Thyroid gland (tissue), 4 donors: Measurements from ENCODE around the gene MINPP1. TPM values are rescaled to one million over a fixed set of nuclear protein-coding genes. Genes with fewer than 3 reads are reported as not detected.

Experiments used
- DNase-seq, 2 donors: peaks; one replicate each; pipeline ENCODE4 v3.0.0-alpha.2; 2019
- H3K27ac ChIP-seq, 3 donors: fragments of 200-600 bp; sonication (generic); 1 replicate in 2 of 3; 2 replicates in 1 of 3; pipeline ENCODE4 v1.5.1; 2016 to 2019; ENCODE audit warnings: mild to moderate bottlenecking in 1 of 3, moderate library complexity in 1 of 3
- H3K27me3 ChIP-seq: fragments of 200-600 bp; sonication (generic); one replicate; pipeline ENCODE4 v1.5.1; 2019
- H3K36me3 ChIP-seq, 2 donors: fragments of 200-600 bp; sonication (generic); one replicate each; pipeline ENCODE4 v1.5.1; 2016 to 2019
- H3K4me1 ChIP-seq, 2 donors: fragments of 200-600 bp; sonication (generic); one replicate each; pipeline ENCODE4 v1.5.1; 2017 to 2019
- H3K4me3 ChIP-seq, 3 donors: fragments of 200-600 bp; sonication (generic); replicated peaks in 1 of 3; 1 replicate in 2 of 3; 2 replicates in 1 of 3; pipeline ENCODE4 v1.5.1; 2016; ENCODE audit warnings: mild to moderate bottlenecking in 1 of 3
- H3K9me3 ChIP-seq: fragments of 200-600 bp; sonication (generic); one replicate; pipeline ENCODE4 v1.5.1; 2017
- POLR2A ChIP-seq, 2 donors: fragments of 450-650 bp; IDR thresholded peaks; one replicate each; pipeline ENCODE4 v1.6.1; 2017; ENCODE audit warnings: antibody characterized with exemption in 2 of 2, mild to moderate bottlenecking in 2 of 2, moderate library complexity in 1 of 2
- WGBS, 2 donors: methylation state at CpG; one replicate each; pipeline ENCODE4 v1.1.5; 2017; 5-methylcytosine and 5-hydroxymethylcytosine counted together
- intact Hi-C: fragments of 100-400 bp; cut with DNase I; formaldehyde crosslinking; loops from one replicate; pipeline ENCODE4 v1.15.1; 2023
- total RNA-seq, 4 donors: library from RNA; depleted of rRNA; stranded (reverse); fragments of >200 nt; gene quantifications; one replicate each; pipeline ENCODE4 v1.2.3, GENCODE V29; 2016
- TF ChIP-seq, protein P1 (sequence below), 6 experiments: fragments of 200-600 bp in 3 of 6; fragments of 450-650 bp in 3 of 6; sonication (generic) in 3 of 6; IDR thresholded peaks; one replicate each; pipeline ENCODE4 v1.5.1; 2016 to 2019; ENCODE audit warnings: antibody characterized with exemption in 6 of 6, mild to moderate bottlenecking in 2 of 6, inconsistent platforms in 1 of 6, moderate library complexity in 1 of 6

MINPP1 gene
- total RNA-seq, 4 donors from 2014 or later, result 20.0 to 24.2 (median 22.8) TPM

DNA sequence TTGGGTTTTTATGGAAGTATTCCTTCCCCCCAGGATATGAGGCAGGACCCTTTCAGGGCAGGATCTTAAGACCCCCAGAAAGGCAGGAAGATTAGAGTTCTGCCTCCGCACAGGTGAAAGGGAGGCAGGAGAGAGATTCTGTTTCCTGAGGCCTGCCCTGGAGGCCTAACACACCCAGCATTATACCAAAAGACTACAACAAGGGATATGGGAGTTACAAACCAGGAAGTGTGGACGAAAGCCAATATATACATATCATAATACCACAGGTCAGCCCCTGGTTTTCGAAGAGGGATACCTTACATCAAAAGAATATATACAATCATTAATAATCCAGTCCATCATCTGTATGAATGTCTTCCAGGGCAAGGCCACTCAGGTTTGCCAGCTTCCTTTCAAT, 14.2 kb downstream of the MINPP1 start:
- Histone ChIP-seq H3K27ac (no peak overlapping the region), H3K4me1 (no peaks in the 10 kb centered on the region), H3K4me3 (no peak overlapping the region), H3K9me3 (no peaks in the 10 kb centered on the region), H3K27me3 (no peaks in the 10 kb centered on the region), H3K36me3 (peaks cover 18 to 19% of the 10 kb centered on the region in 2 donors)
- 94 to 96% methylated on average over 3 of the region's 3 CpGs for WGBS, 2 donors
- intact Hi-C loops, result no loop called here
- DNase-seq, result no peak
- no peak for TF ChIP-seq POLR2A (IDR thresholded peaks at IDR 0.05)
- TF ChIP-seq, protein P1, sequence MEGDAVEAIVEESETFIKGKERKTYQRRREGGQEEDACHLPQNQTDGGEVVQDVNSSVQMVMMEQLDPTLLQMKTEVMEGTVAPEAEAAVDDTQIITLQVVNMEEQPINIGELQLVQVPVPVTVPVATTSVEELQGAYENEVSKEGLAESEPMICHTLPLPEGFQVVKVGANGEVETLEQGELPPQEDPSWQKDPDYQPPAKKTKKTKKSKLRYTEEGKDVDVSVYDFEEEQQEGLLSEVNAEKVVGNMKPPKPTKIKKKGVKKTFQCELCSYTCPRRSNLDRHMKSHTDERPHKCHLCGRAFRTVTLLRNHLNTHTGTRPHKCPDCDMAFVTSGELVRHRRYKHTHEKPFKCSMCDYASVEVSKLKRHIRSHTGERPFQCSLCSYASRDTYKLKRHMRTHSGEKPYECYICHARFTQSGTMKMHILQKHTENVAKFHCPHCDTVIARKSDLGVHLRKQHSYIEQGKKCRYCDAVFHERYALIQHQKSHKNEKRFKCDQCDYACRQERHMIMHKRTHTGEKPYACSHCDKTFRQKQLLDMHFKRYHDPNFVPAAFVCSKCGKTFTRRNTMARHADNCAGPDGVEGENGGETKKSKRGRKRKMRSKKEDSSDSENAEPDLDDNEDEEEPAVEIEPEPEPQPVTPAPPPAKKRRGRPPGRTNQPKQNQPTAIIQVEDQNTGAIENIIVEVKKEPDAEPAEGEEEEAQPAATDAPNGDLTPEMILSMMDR (IDR thresholded peaks at IDR 0.05), result no peak

DNA sequence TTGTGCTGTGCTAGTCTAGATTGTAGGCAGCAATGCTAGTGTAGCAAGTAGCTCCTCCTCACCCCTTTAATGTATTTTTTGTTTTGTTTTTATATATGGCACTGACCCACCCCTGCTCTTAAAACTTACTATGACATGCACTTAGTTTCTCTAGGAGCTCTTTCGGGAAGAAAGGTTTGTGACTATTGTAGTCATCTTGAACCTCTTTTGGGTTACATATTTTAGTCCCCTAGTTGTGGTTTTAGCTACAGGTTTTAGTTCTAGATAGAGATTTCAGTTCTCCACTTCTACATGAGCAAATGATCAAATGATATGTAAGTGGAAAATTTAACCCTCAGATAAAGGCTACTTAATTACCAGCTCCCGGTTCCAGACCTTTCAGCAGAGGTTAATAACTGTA, 14.9 kb downstream of the MINPP1 start:
- no peak overlapping the region for H3K27ac ChIP-seq
- WGBS, 2 donors, result 94 to 95% methylated on average over 2 of the region's 2 CpGs
- intact Hi-C loops, result no loop called here
- no peaks in the 10 kb centered on the region for H3K4me1 ChIP-seq
- TF ChIP-seq, protein P1 (IDR thresholded peaks at IDR 0.05), result no peak
- TF ChIP-seq POLR2A (IDR thresholded peaks at IDR 0.05), result no peak
- DNase-seq, result no peak
- H3K9me3 ChIP-seq, result no peaks in the 10 kb centered on the region
- H3K4me3 ChIP-seq, result no peak overlapping the region
- no peaks in the 10 kb centered on the region for H3K27me3 ChIP-seq
- H3K36me3 ChIP-seq, result peaks cover 12% of the 10 kb centered on the region in 2 donors

DNA sequence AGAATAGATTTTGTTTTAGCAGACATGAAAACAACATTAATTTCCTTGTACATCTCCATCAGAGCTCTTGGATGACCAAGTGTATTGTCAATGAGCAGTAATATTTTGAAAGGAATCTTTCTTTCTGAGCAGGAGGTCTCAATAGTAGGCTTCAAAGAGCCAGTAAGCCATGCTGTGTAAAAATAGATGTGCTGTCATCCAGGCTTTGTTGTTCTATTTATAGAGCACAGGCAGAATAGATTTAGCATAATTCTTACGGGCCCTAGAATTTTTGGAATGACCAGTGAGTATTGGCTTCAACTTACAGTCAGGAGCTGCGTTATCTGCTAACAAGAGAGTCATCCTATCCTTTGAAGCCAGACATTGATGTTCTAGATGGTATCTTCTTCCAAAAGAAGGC, 19.0 kb downstream of the MINPP1 start:
- peaks cover under 1 to 1% of the 10 kb centered on the region in 2 donors for H3K36me3 ChIP-seq
- H3K9me3 ChIP-seq, result no peaks in the 10 kb centered on the region
- TF ChIP-seq, protein P1 (IDR thresholded peaks at IDR 0.05), result no peak
- no peak for TF ChIP-seq POLR2A (IDR thresholded peaks at IDR 0.05)
- no peak for DNase-seq
- no peaks in the 10 kb centered on the region for H3K27me3 ChIP-seq
- WGBS, 2 donors, result 73 to 77% methylated on average over 2 of the region's 2 CpGs
- no peak overlapping the region for H3K4me3 ChIP-seq
- no peak overlapping the region for H3K27ac ChIP-seq
- intact Hi-C loops, result no loop called here
- H3K4me1 ChIP-seq, result no peaks in the 10 kb centered on the region

DNA sequence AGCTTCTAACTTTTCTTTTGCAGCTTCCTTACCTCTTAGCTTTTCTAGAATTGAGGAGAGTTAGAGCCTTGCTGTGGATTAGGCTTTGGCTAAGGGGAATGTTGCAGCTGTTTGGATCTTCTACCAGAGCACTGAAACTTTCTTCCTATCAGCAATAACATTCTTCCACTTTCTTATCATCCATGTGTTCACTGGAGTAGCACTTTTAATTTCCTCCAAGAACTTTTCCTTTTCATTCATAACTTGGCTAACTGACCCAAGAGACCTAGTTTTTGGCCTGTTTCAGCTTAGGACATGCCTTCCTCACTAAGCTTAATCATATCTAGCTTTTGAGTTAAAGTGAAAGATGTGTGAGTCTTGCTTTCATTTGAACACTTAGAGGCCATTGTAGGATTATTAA, 19.6 kb downstream of the MINPP1 start:
- H3K36me3 ChIP-seq, result no peaks in the 10 kb centered on the region

GRCh38 chr10:87531908-87532622, 27.4 kb downstream of the MINPP1 start:
- intact Hi-C loops, result loop anchor here (5.0 to 10.0 kb wide), 2 partner anchors 123 to 200 kb away; partner anchors contain the start of gene PAPSS2
- H3K27ac ChIP-seq, result peak overlapping the region in 2 of 3 donors; percentile 14 to 52
- H3K27me3 ChIP-seq, result no peaks in the 10 kb centered on the region
- WGBS, 2 donors, result 69 to 71% methylated on average over 4 of the region's 4 CpGs
- no peak for TF ChIP-seq POLR2A (IDR thresholded peaks at IDR 0.05)
- TF ChIP-seq, protein P1 (IDR thresholded peaks at IDR 0.05), result no peak
- H3K4me3 ChIP-seq, result no peak overlapping the region
- no peaks in the 10 kb centered on the region for H3K9me3 ChIP-seq
- peaks cover 3 to 8% of the 10 kb centered on the region in 2 donors for H3K36me3 ChIP-seq
- no peaks in the 10 kb centered on the region for H3K4me1 ChIP-seq
- no peak for DNase-seq

More for the DNA sequence above, 19.6 kb downstream of the MINPP1 start:
- TF ChIP-seq POLR2A (IDR thresholded peaks at IDR 0.05), result no peak
- TF ChIP-seq, protein P1 (IDR thresholded peaks at IDR 0.05), result no peak
- intact Hi-C loops, result no loop called here
- Histone ChIP-seq H3K4me1 (no peaks in the 10 kb centered on the region), H3K27me3 (no peaks in the 10 kb centered on the region), H3K4me3 (no peak overlapping the region), H3K27ac (no peak overlapping the region), H3K9me3 (no peaks in the 10 kb centered on the region)
- DNase-seq, result no peak
